GM12878 (cell line): ENCODE measurements around the gene AP1S1. TPM values are rescaled to one million over a fixed set of nuclear protein-coding genes. Genes with fewer than 3 reads are reported as not detected.

Source experiments
- ATAC-seq: fragments of 200-7000 bp; cut with Tn5 transposase; 3 replicates; pipeline ENCODE4 v1.9.1; 2020; ENCODE audit warnings: mild to moderate bottlenecking, moderate library complexity
- BruUV-seq: library from RNA; stranded (reverse); fragments of 400-500 nt; replicated peaks from 2 replicates; lab custom pipeline; 2021; lab: Mats Ljungman, UMichigan
- CTCF ChIA-PET: fragments of 300-600 bp; sonication (Branson Sonifier 250); formaldehyde crosslinking; extraction: SDS; loops from one replicate; lab custom pipeline; 2021; ENCODE audit warnings: inconsistent platforms; lab: Yijun Ruan, JAX
- POLR2A ChIA-PET: fragments of 350-600 bp; formaldehyde crosslinking; extraction: SDS; loops from one replicate; lab custom pipeline; 2021; ENCODE audit warnings: inconsistent platforms; lab: Charles Lee
- RAD21 ChIA-PET: fragments of 300-600 bp; sonication (Branson Sonifier 250); formaldehyde crosslinking; loops from one replicate; lab custom pipeline; 2023; ENCODE audit warnings: antibody characterized with exemption; ENCODE audit not compliant: unreplicated experiment; lab: Charles Lee
- SMC1A ChIA-PET: fragments of 300-600 bp; sonication (Branson Sonifier 250); formaldehyde crosslinking; loops from one replicate; lab custom pipeline; 2023; ENCODE audit not compliant: unreplicated experiment, uncharacterized antibody; lab: Charles Lee
- DNase-seq: peaks from one replicate; pipeline ENCODE4 v3.0.0-alpha.2; 2011; ENCODE audit warnings: low read depth, low spot score
- FAIRE-seq: peaks from 3 replicates; lab custom pipeline; 2011; peaks lifted over from hg19 to GRCh38; lab: Jason Lieb, UNC
- H2AFZ ChIP-seq: 2 replicates; pipeline ENCODE4 v1.6.0; 2011; ENCODE audit warnings: low read depth, low read length, control low read depth; ENCODE audit not compliant: control insufficient read depth
- H3K27ac ChIP-seq: 2 replicates; pipeline ENCODE4 v1.5.1; 2011; ENCODE audit warnings: control low read depth; ENCODE audit not compliant: control insufficient read depth, insufficient read depth
- H3K27me3 ChIP-seq, 2 experiments: replicated peaks in 1 of 2; 2 replicates each; pipeline versions ENCODE4 v1.6.0 to v1.6.1; 2011; ENCODE audit warnings: low read length in 1 of 2; ENCODE audit not compliant: control insufficient read depth in 2 of 2, insufficient read depth in 2 of 2
- H3K36me3 ChIP-seq, 2 experiments: 2 replicates each; pipeline ENCODE4 v1.5.1; 2011; ENCODE audit warnings: low read length in 1 of 2; ENCODE audit not compliant: control insufficient read depth in 2 of 2, insufficient read depth in 2 of 2
- H3K4me1 ChIP-seq: 2 replicates; pipeline ENCODE4 v1.6.1; 2011; ENCODE audit warnings: mild to moderate bottlenecking, low read length, moderate library complexity, mixed read lengths; ENCODE audit not compliant: control insufficient read depth, insufficient read depth
- H3K4me2 ChIP-seq: 2 replicates; pipeline ENCODE4 v1.6.0; 2011; ENCODE audit warnings: control low read depth; ENCODE audit not compliant: control insufficient read depth, insufficient read depth
- H3K4me3 ChIP-seq: fragments of 200-600 bp; sonication (generic); 2 replicates; pipeline ENCODE4 v1.5.1; 2016
- H3K79me2 ChIP-seq: 2 replicates; pipeline ENCODE4 v1.6.0; 2011; ENCODE audit warnings: low read length; ENCODE audit not compliant: control insufficient read depth, insufficient read depth
- H3K9ac ChIP-seq: 2 replicates; pipeline ENCODE4 v1.8.0; 2011; ENCODE audit warnings: low read length, control low read depth, mixed read lengths; ENCODE audit not compliant: control insufficient read depth, insufficient read depth
- H3K9me3 ChIP-seq: replicated peaks from 3 replicates; pipeline ENCODE4 v1.5.1; 2011; ENCODE audit warnings: mild to moderate bottlenecking, low read length; ENCODE audit not compliant: control insufficient read depth, insufficient read depth
- H4K20me1 ChIP-seq: 2 replicates; pipeline ENCODE4 v1.6.0; 2011; ENCODE audit not compliant: control insufficient read depth, insufficient read depth
- BCLAF1 ChIP-seq: fragments of 450-650 bp; IDR thresholded peaks from 2 replicates; pipeline ENCODE4 v1.6.1; 2017; ENCODE audit warnings: antibody characterized with exemption, mild to moderate bottlenecking, moderate library complexity
- BHLHE40 ChIP-seq, 2 experiments: fragments of 450-650 bp in 1 of 2; IDR thresholded peaks; 2 replicates each; pipeline ENCODE4 v1.6.1; 2011 to 2017; ENCODE audit warnings: low read depth in 2 of 2, borderline replicate concordance in 1 of 2, improper control_type of control experiment in 1 of 2, low read length in 1 of 2, mild to moderate bottlenecking in 1 of 2
- CBX3 ChIP-seq: fragments of 200-600 bp; sonication (generic); IDR thresholded peaks from 2 replicates; pipeline ENCODE4 v1.6.1; 2016; ENCODE audit warnings: low read depth, borderline replicate concordance
- E4F1 ChIP-seq: fragments of 450-650 bp; IDR thresholded peaks from 2 replicates; pipeline ENCODE4 v1.6.1; 2018; ENCODE audit warnings: borderline replicate concordance, mild to moderate bottlenecking; ENCODE audit not compliant: partially characterized antibody
- HDAC6 ChIP-seq: fragments of 200-600 bp; sonication (generic); IDR thresholded peaks from one replicate; pipeline ENCODE4 v1.8.0; 2017; ENCODE audit warnings: antibody characterized with exemption; ENCODE audit not compliant: unreplicated experiment
- HDGF ChIP-seq: fragments of 450-650 bp; IDR thresholded peaks from 2 replicates; pipeline ENCODE4 v1.6.1; 2016; ENCODE audit warnings: antibody characterized with exemption
- IRF4 ChIP-seq: IDR thresholded peaks from 2 replicates; pipeline ENCODE4 v1.6.1; 2011; ENCODE audit warnings: low read depth, low read length
- MLLT1 ChIP-seq: fragments of 450-650 bp; IDR thresholded peaks from 2 replicates; pipeline ENCODE4 v1.6.1; 2016; ENCODE audit warnings: mild to moderate bottlenecking
- PML ChIP-seq: IDR thresholded peaks from 2 replicates; pipeline ENCODE4 v1.6.1; 2012; ENCODE audit warnings: low read length, inconsistent platforms
- PRDM15 ChIP-seq: fragments of 450-650 bp; formaldehyde crosslinking; IDR thresholded peaks from 2 replicates; pipeline ENCODE4 v1.4.0; 2020; ENCODE audit warnings: mild to moderate bottlenecking, moderate library complexity
- RAD21 ChIP-seq: IDR thresholded peaks from 2 replicates; pipeline ENCODE4 v1.6.1; 2011; ENCODE audit warnings: mild to moderate bottlenecking, low read depth, low read length, moderate library complexity; ENCODE audit not compliant: insufficient read depth
- RAD51 ChIP-seq: fragments of 450-650 bp; IDR thresholded peaks from 2 replicates; pipeline ENCODE4 v1.6.1; 2016; ENCODE audit warnings: moderate library complexity, mild to moderate bottlenecking, inconsistent platforms
- RB1 ChIP-seq: fragments of 450-650 bp; formaldehyde crosslinking; IDR thresholded peaks from 2 replicates; pipeline ENCODE4 v1.6.1; 2017; ENCODE audit warnings: mild to moderate bottlenecking, borderline replicate concordance
- SREBF1 ChIP-seq: IDR thresholded peaks from 2 replicates; pipeline ENCODE4 v1.6.1; 2012; ENCODE audit warnings: mild to moderate bottlenecking, low read length
- TCF7 ChIP-seq: IDR thresholded peaks from 2 replicates; pipeline ENCODE4 v1.6.1; 2014; ENCODE audit warnings: antibody characterized with exemption, borderline replicate concordance
- WGBS: methylation state at CpG from one replicate; pipeline ENCODE4 v1.1.6; 2016; ENCODE audit warnings: low lambda C conversion rate; ENCODE audit not compliant: insufficient replicate concordance, insufficient coverage; ENCODE audit errors: missing lambda C conversion rate; 5-methylcytosine and 5-hydroxymethylcytosine counted together
- in situ Hi-C: fragments of 300-500 bp; cut with MboI; formaldehyde crosslinking; loops from 9 replicates; pipeline ENCODE4 v1.14.3; 2018; ENCODE audit warnings: mixed read lengths
- intact Hi-C: fragments of 100-400 bp; cut with micrococcal nuclease; formaldehyde crosslinking; loops from one replicate; pipeline ENCODE4 v1.14.2; 2022; ENCODE audit not compliant: unreplicated experiment
- polyA plus RNA-seq, 11 experiments: library from polyadenylated mRNA; depleted of rRNA in 4 of 11; unstranded in 6 of 11; stranded (reverse) in 5 of 11; fragments of >200 nt; fragmentation: Nextera tagmentation in 4 of 11; fragmentation: Illumina TruSeq in 1 of 11; extraction: Ambion mirVana in 4 of 11; extraction: Trizol in 1 of 11; gene quantifications; 1 replicate in 1 of 11; 2 replicates in 10 of 11; pipeline versions ENCODE4 v1.2.1 to v1.2.3, GENCODE V29; 2011 to 2016; ENCODE audit warnings: inconsistent platforms in 2 of 11, missing spikeins in 2 of 11, low read depth in 1 of 11
- total RNA-seq, 4 experiments: library from RNA; depleted of rRNA in 3 of 4; stranded (reverse); fragments of >200 nt in 3 of 4; fragmentation: Illumina TruSeq in 1 of 4; extraction: Trizol in 1 of 4; gene quantifications; 2 replicates each; pipeline versions ENCODE4 v1.2.1 to v1.2.3, GENCODE V29; 2013 to 2021

Gene AP1S1
- total and polyA plus RNA-seq, 10 of the 15 experiments (the other 5 are each of a cell fraction or from before 2014, with no cell fraction given) = 2.5 to 121 (median 54.9) TPM

- no peaks in the 10 kb centered on the region for H4K20me1 ChIP-seq
- intact Hi-C loops = no loop called here
- BruUV-seq = no TSS peak
- no peak for TF ChIP-seq SREBF1
- TF ChIP-seq HDGF = no peak
- TF ChIP-seq IRF4 = no peak
- no peak for TF ChIP-seq E4F1
- no peak for TF ChIP-seq MLLT1
- TF ChIP-seq RB1 = no peak
- no peak for TF ChIP-seq RAD21
- TF ChIP-seq RAD51 = no peak
- TF ChIP-seq PML = no peak
- TF ChIP-seq CBX3 = no peak
- no peak for TF ChIP-seq TCF7
- no peak for TF ChIP-seq HDAC6
- no peak for TF ChIP-seq BHLHE40 (IDR thresholded peaks at IDR 0.05; ENCODE audit: borderline replicate concordance in 1 of 2, low read depth in 2 of 2, low read length in 1 of 2)
- TF ChIP-seq PRDM15 (CRISPR knock-in tag) = no peak
- TF ChIP-seq BCLAF1 = no peak
Measured at GRCh38 chr7:101210143-101210542, 55.9 kb downstream of the AP1S1 start.

More at GRCh38 chr7:101210143-101210542, 55.9 kb downstream of the AP1S1 start:
- Histone ChIP-seq H3K9me3 (no peaks in the 10 kb centered on the region), H3K4me1 (no peaks in the 10 kb centered on the region; the same call in 1 of the 2 replicates), H3K27ac (no peak overlapping the region), H3K4me2 (no peak overlapping the region), H3K27me3 (no peaks in the 10 kb centered on the region), H3K79me2 (no peaks in the 10 kb centered on the region), H3K9ac (no peak overlapping the region), H3K4me3 (no peak overlapping the region), H3K36me3 (peaks cover 0 to 3% of the 10 kb centered on the region in 2 experiments; a peak in 2 of 4 replicates), H2AFZ (no peak overlapping the region)
- DNase-seq (no peak), FAIRE-seq (no peak), ATAC-seq (no peak)
- ChIA-PET SMC1A (no interaction called here), POLR2A (no interaction called here), RAD21 (no interaction called here), CTCF (no interaction called here)
- in situ Hi-C loops = no loop called here
- WGBS = 91% methylated on average over 11 of the region's 19 CpGs
